IPS DF 6.9 (cell line): ENCODE measurements around the gene METTL15.
"Not testable (repeated sequence)": the region's sequence is repeated elsewhere in the genome, so short reads cannot be mapped to it uniquely, and the experiment has no call there.

Experiments used
- DNase-seq: peaks from one replicate; pipeline ENCODE4 v3.0.0-alpha.2; 2013; ENCODE audit warnings: low read depth, low spot score
- H3K27ac ChIP-seq: one replicate; pipeline ENCODE4 v1.5.1; 2013; ENCODE audit warnings: low read length, control low read depth
- H3K27me3 ChIP-seq: 2 replicates; pipeline ENCODE4 v1.6.1; 2013; ENCODE audit warnings: mild to moderate bottlenecking, low read length; ENCODE audit not compliant: control insufficient read depth, insufficient read depth
- H3K36me3 ChIP-seq: 2 replicates; pipeline ENCODE4 v1.6.1; 2013; ENCODE audit warnings: low read length; ENCODE audit not compliant: control insufficient read depth, insufficient read depth
- H3K4me1 ChIP-seq: 2 replicates; pipeline ENCODE4 v1.6.1; 2013; ENCODE audit warnings: low read length; ENCODE audit not compliant: control insufficient read depth, insufficient read depth
- H3K4me3 ChIP-seq: 2 replicates; pipeline ENCODE4 v1.5.1; 2013; ENCODE audit warnings: mild to moderate bottlenecking, low read length
- H3K9me3 ChIP-seq: 2 replicates; pipeline ENCODE4 v1.6.1; 2013; ENCODE audit warnings: low read length, inconsistent platforms; ENCODE audit not compliant: control insufficient read depth, insufficient read depth
- WGBS: extraction: QIAGEN DNeasy Blood & Tissue Kit; methylation state at CpG from one replicate; pipeline ENCODE4 v1.1.7; 2013; ENCODE audit warnings: mixed read lengths, missing lambda C conversion rate; ENCODE audit not compliant: insufficient read length, insufficient coverage; 5-methylcytosine and 5-hydroxymethylcytosine counted together

The METTL15 gene

GRCh38 chr11:28176351-28176750, 68.2 kb downstream of the METTL15 start:
- Histone ChIP-seq H3K9me3 (no peaks in the 10 kb centered on the region), H3K27me3 (no peaks in the 10 kb centered on the region), H3K27ac (no peak overlapping the region), H3K36me3 (no peaks in the 10 kb centered on the region), H3K4me1 (no peaks in the 10 kb centered on the region), H3K4me3 (no peak overlapping the region)
- no CpG with 5 or more reads among the region's 1 CpG for WGBS
- DNase-seq = no peak

- Histone ChIP-seq H3K27me3 (no peaks in the 10 kb centered on the region), H3K27ac (no peak overlapping the region), H3K4me1 (no peaks in the 10 kb centered on the region), H3K9me3 (no peaks in the 10 kb centered on the region), H3K36me3 (no peaks in the 10 kb centered on the region), H3K4me3 (no peak overlapping the region)
- WGBS = no CpG with 5 or more reads among the region's 2 CpGs
- DNase-seq = no peak
Observed at GRCh38 chr11:28195449-28195848, 87.3 kb downstream of the METTL15 start.

- no peak for DNase-seq
- H3K4me3 ChIP-seq = no peak overlapping the region
- H3K27me3 ChIP-seq = no peaks in the 10 kb centered on the region
- H3K9me3 ChIP-seq = no peaks in the 10 kb centered on the region
- H3K36me3 ChIP-seq = no peaks in the 10 kb centered on the region
- no CpG with 5 or more reads among the region's 1 CpG for whole genome bisulfite sequencing
- H3K27ac ChIP-seq = no peak overlapping the region
- H3K4me1 ChIP-seq = no peaks in the 10 kb centered on the region
Observed at GRCh38 chr11:28209906-28210305, 101.7 kb downstream of the METTL15 start.

- WGBS = no CpG with 5 or more reads among the region's 9 CpGs
- DNase-seq, H3K27ac ChIP-seq, H3K4me3 ChIP-seq, H3K9me3 ChIP-seq, H3K27me3 ChIP-seq, H3K36me3 ChIP-seq, H3K4me1 ChIP-seq: not testable (repeated sequence)
Observed at GRCh38 chr11:28222063-28222462, 113.9 kb downstream of the METTL15 start.

GRCh38 chr11:28223577-28223976, 115.4 kb downstream of the METTL15 start:
- Histone ChIP-seq H3K4me3 (no peak overlapping the region), H3K4me1 (no peaks in the 10 kb centered on the region), H3K27me3 (no peaks in the 10 kb centered on the region), H3K27ac (no peak overlapping the region), H3K9me3 (no peaks in the 10 kb centered on the region), H3K36me3 (no peaks in the 10 kb centered on the region)
- WGBS = no CpG with 5 or more reads among the region's 1 CpG
- no peak for DNase-seq

- no peak for DNase-seq
- WGBS = no CpG with 5 or more reads among the region's 2 CpGs
- no peak overlapping the region for H3K27ac ChIP-seq
- H3K4me1 ChIP-seq = no peaks in the 10 kb centered on the region
- no peak overlapping the region for H3K4me3 ChIP-seq
- H3K36me3 ChIP-seq = no peaks in the 10 kb centered on the region
- no peaks in the 10 kb centered on the region for H3K27me3 ChIP-seq
- no peaks in the 10 kb centered on the region for H3K9me3 ChIP-seq
Observed at GRCh38 chr11:28223994-28224393, 115.8 kb downstream of the METTL15 start.

GRCh38 chr11:28227460-28227859, 119.3 kb downstream of the METTL15 start:
- H3K4me3 ChIP-seq = no peak overlapping the region
- H3K36me3 ChIP-seq = no peaks in the 10 kb centered on the region
- no peaks in the 10 kb centered on the region for H3K9me3 ChIP-seq
- no peak overlapping the region for H3K27ac ChIP-seq
- H3K27me3 ChIP-seq = no peaks in the 10 kb centered on the region
- no peak for DNase-seq
- WGBS = 100% methylated on average over 1 of the region's 1 CpG
- H3K4me1 ChIP-seq = no peaks in the 10 kb centered on the region

- H3K27me3 ChIP-seq = no peaks in the 10 kb centered on the region
- no peak overlapping the region for H3K27ac ChIP-seq
- no peaks in the 10 kb centered on the region for H3K9me3 ChIP-seq
- H3K4me1 ChIP-seq = no peaks in the 10 kb centered on the region
- no peak overlapping the region for H3K4me3 ChIP-seq
- DNase-seq = no peak
- H3K36me3 ChIP-seq = no peaks in the 10 kb centered on the region
Observed at GRCh38 chr11:28228196-28228895, 120.2 kb downstream of the METTL15 start.

- Histone ChIP-seq H3K27me3 (no peaks in the 10 kb centered on the region), H3K36me3 (no peaks in the 10 kb centered on the region), H3K27ac (no peak overlapping the region), H3K9me3 (no peaks in the 10 kb centered on the region), H3K4me3 (no peak overlapping the region), H3K4me1 (no peaks in the 10 kb centered on the region)
- DNase-seq = no peak
- WGBS = no CpG with 5 or more reads among the region's 2 CpGs
Observed at GRCh38 chr11:28231475-28231874, 123.3 kb downstream of the METTL15 start.

GRCh38 chr11:28232649-28233048, 124.5 kb downstream of the METTL15 start:
- Histone ChIP-seq H3K9me3 (no peaks in the 10 kb centered on the region), H3K27me3 (no peaks in the 10 kb centered on the region), H3K4me1 (no peaks in the 10 kb centered on the region), H3K36me3 (no peaks in the 10 kb centered on the region), H3K27ac (no peak overlapping the region), H3K4me3 (no peak overlapping the region)
- WGBS = no CpG with 5 or more reads among the region's 4 CpGs
- DNase-seq = no peak

GRCh38 chr11:28241760-28242159, 133.6 kb downstream of the METTL15 start:
- Histone ChIP-seq H3K27me3 (no peaks in the 10 kb centered on the region), H3K36me3 (no peaks in the 10 kb centered on the region), H3K4me1 (no peaks in the 10 kb centered on the region), H3K4me3 (no peak overlapping the region), H3K9me3 (no peaks in the 10 kb centered on the region), H3K27ac (no peak overlapping the region)
- no peak for DNase-seq
